NCI-H1105 treated with DMSO at 0.1 percent for 48 hours (cell line): ENCODE data around the gene FAM53A.
"Not testable (repeated sequence)": the region's sequence is repeated elsewhere in the genome, so short reads cannot be mapped to it uniquely, and the experiment has no call there.

Experiments used
- DNase-seq: peaks from one replicate; lab custom pipeline; 2025; lab: John Stamatoyannopoulos, UW

FAM53A gene

GRCh38 chr4:1685235-1686150 is 1.4 kb upstream of the FAM53A start:
- no peak for DNase-seq

GRCh38 chr4:1684506-1685234 is 557 bp upstream of the FAM53A start:
- no peak for DNase-seq

- DNase-seq = no peak
Measured at GRCh38 chr4:1683261-1683735, 815 bp downstream of the FAM53A start.

DNA sequence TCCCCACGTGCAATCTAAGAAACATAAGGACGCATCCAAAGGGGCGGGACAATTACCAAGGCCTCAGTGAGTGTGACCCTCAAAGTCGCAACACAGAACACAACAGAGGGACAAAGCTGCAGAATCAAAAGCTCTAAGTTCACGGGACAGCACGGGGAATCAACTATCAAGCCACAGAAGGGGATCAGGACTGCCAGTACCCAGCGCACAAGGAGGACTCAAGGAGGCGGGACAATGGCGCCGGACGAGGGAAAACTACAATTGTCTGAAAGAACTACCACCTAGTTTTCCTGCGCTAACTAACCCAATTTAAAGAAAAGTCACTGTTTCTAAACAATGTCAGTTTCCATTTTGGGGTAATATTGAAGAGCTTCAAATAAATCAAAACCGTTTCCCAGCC is 1.3 kb downstream of the FAM53A start:
- DNase-seq = no peak

DNA sequence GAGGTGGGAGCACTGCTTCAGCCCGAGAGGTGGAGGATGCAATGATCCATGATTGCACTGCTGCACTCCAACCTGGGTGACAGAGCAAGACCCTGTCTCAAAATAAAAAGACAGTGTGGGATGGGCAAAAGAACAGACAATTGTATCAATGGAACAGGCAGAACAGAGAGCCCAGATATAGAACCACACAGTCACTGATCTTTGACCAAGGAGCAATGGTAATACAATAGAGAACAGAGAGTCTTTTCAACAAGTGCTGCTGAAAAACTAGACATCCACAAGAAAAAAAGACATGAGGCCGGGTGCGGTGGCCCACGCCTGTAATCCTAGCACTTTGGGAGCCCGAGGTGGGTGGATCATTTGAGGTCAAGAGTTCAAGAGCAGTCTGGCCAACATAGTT is 5.9 kb downstream of the FAM53A start:
- DNase-seq = no peak

DNA sequence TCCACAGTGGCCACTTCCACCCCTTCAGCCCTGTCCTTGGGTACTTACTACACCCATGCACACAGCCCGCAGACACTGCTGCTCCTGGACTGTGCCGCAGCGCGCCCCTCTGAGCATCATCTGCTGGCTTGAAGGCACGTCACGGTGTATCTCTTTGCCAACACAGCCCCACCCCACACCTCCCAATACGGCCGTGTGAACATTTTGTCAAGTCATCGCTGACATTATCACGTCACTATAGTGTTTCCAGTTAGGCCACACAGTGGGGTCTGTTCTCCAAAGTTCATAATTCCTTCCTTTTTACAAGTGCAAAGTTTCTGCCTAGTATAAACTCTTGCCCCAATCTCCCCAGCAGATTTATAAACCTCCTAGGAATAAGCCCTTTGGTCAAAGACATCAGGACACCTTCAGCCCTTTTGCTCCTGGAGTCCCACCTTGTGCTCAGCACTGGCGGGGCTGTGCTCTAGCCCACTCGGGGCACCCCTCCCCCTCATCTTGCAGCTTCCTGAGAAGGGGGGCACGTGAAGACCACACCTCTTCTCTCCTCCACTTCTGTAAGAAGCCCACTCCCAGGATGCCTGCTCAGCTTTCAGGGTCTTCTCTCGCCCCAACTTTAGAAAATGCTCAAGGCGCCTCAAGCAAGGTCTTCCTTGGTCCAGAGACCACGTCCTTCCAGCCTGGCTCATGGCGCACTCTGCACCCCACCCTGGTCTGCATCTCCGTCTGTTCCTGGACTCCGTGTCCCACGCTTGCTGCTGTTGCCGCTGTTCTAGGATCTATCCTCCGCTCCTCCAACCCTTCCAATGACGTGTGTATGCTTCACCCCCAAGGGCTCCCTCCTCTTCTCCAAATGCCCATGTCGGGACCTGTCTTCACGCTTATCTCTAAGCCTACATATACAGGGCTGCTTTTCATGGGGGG is 7.2 kb downstream of the FAM53A start:
- no peak for DNase-seq

- no peak for DNase-seq
Measured at GRCh38 chr4:1675802-1676137, 8.3 kb downstream of the FAM53A start.

- no peak for DNase-seq
Measured at GRCh38 chr4:1675136-1675801, 8.8 kb downstream of the FAM53A start.

DNA sequence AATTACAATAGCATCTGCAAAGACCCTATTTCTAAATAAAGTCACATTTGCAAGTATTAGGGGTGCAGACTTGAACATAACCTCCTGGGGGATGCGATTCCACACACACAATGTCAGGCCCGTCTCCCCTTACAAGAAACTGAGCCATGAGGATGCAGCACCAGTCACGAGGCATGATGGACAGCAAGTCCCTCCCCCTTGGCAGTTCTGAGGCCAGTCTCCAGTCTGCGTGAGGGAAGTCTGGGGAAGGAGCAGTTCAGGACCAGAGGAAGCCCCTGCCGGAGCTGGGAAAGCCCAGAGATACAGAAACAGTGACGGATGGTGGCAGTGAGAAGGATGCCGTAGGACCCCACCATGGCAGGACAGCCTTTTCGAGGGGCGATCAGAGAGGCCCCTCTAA is 9.4 kb downstream of the FAM53A start:
- no peak for DNase-seq

GRCh38 chr4:1673671-1674070 is 10.4 kb downstream of the FAM53A start:
- no peak for DNase-seq

DNA sequence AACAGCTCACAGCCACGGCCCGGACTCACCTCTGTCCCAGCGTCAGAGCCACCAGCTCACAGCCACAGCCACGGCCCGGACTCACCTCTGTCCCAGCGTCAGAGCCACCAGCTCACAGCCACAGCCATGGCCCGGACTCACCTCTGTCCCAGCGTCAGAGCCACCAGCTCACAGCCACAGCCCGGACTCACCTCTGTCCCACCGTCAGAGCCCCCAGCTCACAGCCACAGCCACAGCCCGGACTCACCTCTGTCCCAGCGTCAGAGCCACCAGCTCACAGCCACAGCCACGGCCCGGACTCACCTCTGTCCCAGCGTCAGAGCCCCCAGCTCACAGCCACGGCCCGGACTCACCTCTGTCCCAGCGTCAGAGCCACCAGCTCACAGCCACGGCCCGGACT is 13.1 kb downstream of the FAM53A start:
- DNase-seq = not testable (repeated sequence)

GRCh38 chr4:1670279-1670678 is 13.8 kb downstream of the FAM53A start:
- no peak for DNase-seq

DNA sequence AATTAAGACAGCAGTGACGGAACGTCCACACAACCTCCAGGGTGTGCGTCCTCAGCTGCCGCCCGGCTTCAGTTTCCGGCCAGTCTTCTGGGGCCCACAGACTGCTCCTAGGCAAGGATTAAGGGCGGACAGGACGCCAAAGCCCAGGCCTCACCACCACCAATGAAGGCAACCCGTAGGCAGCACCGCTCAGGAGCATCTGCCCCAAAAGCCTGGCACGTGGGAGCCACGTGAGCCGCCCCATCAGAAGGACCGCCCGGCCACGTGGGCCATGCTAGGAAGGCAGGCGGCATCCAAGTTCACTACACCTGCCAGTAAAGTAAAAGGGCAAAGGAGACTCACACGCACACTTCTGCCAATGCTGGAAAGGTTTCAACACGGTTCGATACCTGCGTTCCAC is 14.3 kb downstream of the FAM53A start:
- no peak for DNase-seq

- no peak for DNase-seq
Measured at GRCh38 chr4:1669270-1669669, 14.8 kb downstream of the FAM53A start.

- DNase-seq = no peak
Measured at GRCh38 chr4:1668488-1668840, 15.6 kb downstream of the FAM53A start.

GRCh38 chr4:1667273-1667672 is 16.8 kb downstream of the FAM53A start:
- no peak for DNase-seq

- no peak for DNase-seq
Measured at GRCh38 chr4:1666391-1666790, 17.7 kb downstream of the FAM53A start.

DNA sequence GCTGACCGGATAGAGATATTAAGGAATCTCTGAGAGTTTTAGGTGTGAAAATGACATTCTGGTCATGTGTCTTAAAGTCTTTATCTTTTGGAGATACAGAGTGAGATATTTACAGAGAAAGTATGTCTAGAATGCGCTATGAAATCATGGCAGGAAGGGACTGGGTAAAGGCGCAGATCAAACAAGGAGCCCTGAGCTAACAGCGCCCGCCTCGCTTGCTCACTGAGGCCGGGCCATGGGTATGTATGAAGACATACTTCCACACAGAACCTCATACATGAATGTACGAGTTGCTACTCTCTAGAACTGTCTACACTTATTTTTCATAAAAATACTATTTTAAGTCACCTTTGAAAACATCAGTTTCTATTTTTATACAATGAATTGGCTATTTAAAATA is 20.0 kb downstream of the FAM53A start:
- no peak for DNase-seq

- no peak for DNase-seq
Measured at GRCh38 chr4:1663549-1663948, 20.6 kb downstream of the FAM53A start.

- no peak for DNase-seq
Measured at GRCh38 chr4:1661695-1662094, 22.4 kb downstream of the FAM53A start.

- no peak for DNase-seq
Measured at GRCh38 chr4:1660948-1661677, 23.0 kb downstream of the FAM53A start.
